HEK293 (cell line): ENCODE results near the gene ZNF644.

ENCODE experiments used
- CTCF ChIA-PET: fragments of 350-600 bp; formaldehyde crosslinking; extraction: SDS; loops from one replicate; lab custom pipeline; 2021; ENCODE audit warnings: antibody characterized with exemption; lab: Yijun Ruan, JAX
- POLR2A ChIA-PET: fragments of 300-600 bp; formaldehyde crosslinking; extraction: SDS; loops from one replicate; lab custom pipeline; 2020; ENCODE audit warnings: antibody characterized with exemption, inconsistent platforms; lab: Yijun Ruan, JAX
- H3K27ac ChIP-seq: fragments of 200-500 bp; sonication (Bioruptor generic); 2 replicates; pipeline ENCODE4 v1.5.1; 2014; ENCODE audit warnings: low read depth, low read length, control low read depth, inconsistent platforms; ENCODE audit errors: extremely low read depth
- H3K36me3 ChIP-seq, 2 experiments: fragments of 200-500 bp in 1 of 2; sonication (Bioruptor generic) in 1 of 2; 1 replicate in 1 of 2; 2 replicates in 1 of 2; pipeline ENCODE4 v1.5.1; 2014 to 2017; ENCODE audit warnings: inconsistent platforms in 2 of 2, low read length in 2 of 2; ENCODE audit not compliant: control insufficient read depth in 2 of 2, insufficient read depth in 1 of 2
- H3K4me1 ChIP-seq: fragments of 200-500 bp; sonication (Bioruptor generic); 2 replicates; pipeline ENCODE4 v1.5.1; 2014; ENCODE audit warnings: mild to moderate bottlenecking, low read length, inconsistent platforms; ENCODE audit not compliant: control insufficient read depth, insufficient read depth
- H3K4me3 ChIP-seq: 2 replicates; pipeline ENCODE4 v1.5.1; 2011; ENCODE audit warnings: low read depth, mild to moderate bottlenecking, control low read depth, low read length, moderate library complexity
- H3K9me3 ChIP-seq: fragments of 200-500 bp; sonication (Bioruptor generic); 2 replicates; pipeline ENCODE4 v1.5.1; 2014; ENCODE audit warnings: low read depth, low read length, inconsistent platforms; ENCODE audit not compliant: control insufficient read depth, insufficient read depth
- MEIS1 ChIP-seq: sonication (generic); formaldehyde crosslinking; IDR thresholded peaks from 2 replicates; pipeline ENCODE4 v1.8.1; 2022; ENCODE audit warnings: missing genetic modification reagents, mild to moderate bottlenecking, borderline replicate concordance
- TRIM28 ChIP-seq: IDR thresholded peaks from 2 replicates; pipeline ENCODE4 v1.6.1; 2011; ENCODE audit warnings: low read length, control low read depth, borderline replicate concordance
- ZBTB6 ChIP-seq: fragments of 450-650 bp; formaldehyde crosslinking; IDR thresholded peaks from 2 replicates; pipeline ENCODE4 v1.5.1; 2017; ENCODE audit warnings: missing biosample characterization, missing genetic modification characterization
- ZNF202 ChIP-seq: fragments of 450-650 bp; formaldehyde crosslinking; IDR thresholded peaks from 2 replicates; pipeline ENCODE4 v1.5.1; 2016; ENCODE audit warnings: missing biosample characterization, missing genetic modification characterization, borderline replicate concordance
- ZNF24 ChIP-seq: fragments of 450-650 bp; formaldehyde crosslinking; IDR thresholded peaks from 2 replicates; pipeline ENCODE4 v1.5.1; 2016; ENCODE audit warnings: missing biosample characterization, missing genetic modification characterization
- ZNF248 ChIP-seq: fragments of 450-650 bp; formaldehyde crosslinking; IDR thresholded peaks from 2 replicates; pipeline ENCODE4 v1.5.1; 2017; ENCODE audit warnings: missing biosample characterization, missing genetic modification characterization
- ZNF335 ChIP-seq: fragments of 450-650 bp; formaldehyde crosslinking; conservative IDR thresholded peaks from 2 replicates; pipeline ENCODE4 v1.5.1; 2016; ENCODE audit warnings: missing biosample characterization, missing genetic modification characterization
- ZNF423 ChIP-seq: fragments of 450-650 bp; formaldehyde crosslinking; IDR thresholded peaks from 2 replicates; pipeline ENCODE4 v1.5.1; 2016; ENCODE audit warnings: missing biosample characterization, missing genetic modification characterization
- ZNF530 ChIP-seq: fragments of 450-650 bp; formaldehyde crosslinking; IDR thresholded peaks from 2 replicates; pipeline ENCODE4 v1.5.1; 2016; ENCODE audit warnings: low read depth, missing biosample characterization, missing genetic modification characterization
- ZNF548 ChIP-seq: fragments of 450-650 bp; formaldehyde crosslinking; IDR thresholded peaks from 2 replicates; pipeline ENCODE4 v1.5.1; 2016; ENCODE audit warnings: missing biosample characterization, missing genetic modification characterization
- ZNF555 ChIP-seq: fragments of 450-650 bp; formaldehyde crosslinking; conservative IDR thresholded peaks from 2 replicates; pipeline ENCODE4 v1.5.1; 2017; ENCODE audit warnings: missing biosample characterization, mild to moderate bottlenecking, missing genetic modification characterization, inconsistent platforms
- ZNF561 ChIP-seq: fragments of 450-650 bp; IDR thresholded peaks from 2 replicates; pipeline ENCODE4 v1.5.1; 2018; ENCODE audit warnings: missing biosample characterization, missing genetic modification characterization, borderline replicate concordance
- ZNF571 ChIP-seq: fragments of 450-650 bp; formaldehyde crosslinking; IDR thresholded peaks from 2 replicates; pipeline ENCODE4 v1.5.0; 2017; ENCODE audit warnings: missing biosample characterization, missing genetic modification characterization
- ZNF610 ChIP-seq: fragments of 450-650 bp; formaldehyde crosslinking; IDR thresholded peaks from 2 replicates; pipeline ENCODE4 v1.5.1; 2016; ENCODE audit warnings: missing biosample characterization, missing genetic modification characterization, borderline replicate concordance
- ZNF626 ChIP-seq: fragments of 450-650 bp; sonication (Bioruptor Pico); formaldehyde crosslinking; IDR thresholded peaks from 2 replicates; pipeline ENCODE4 v1.5.1; 2018; ENCODE audit warnings: missing biosample characterization, missing genetic modification characterization, inconsistent platforms
- ZNF660 ChIP-seq: fragments of 450-650 bp; IDR thresholded peaks from 2 replicates; pipeline ENCODE4 v1.5.1; 2018; ENCODE audit warnings: missing biosample characterization, mild to moderate bottlenecking, missing genetic modification characterization
- ZNF677 ChIP-seq: fragments of 450-650 bp; IDR thresholded peaks from 2 replicates; pipeline ENCODE4 v1.5.0; 2018; ENCODE audit warnings: missing biosample characterization, mild to moderate bottlenecking, missing genetic modification characterization, moderate library complexity
- ZNF776 ChIP-seq: fragments of 450-650 bp; formaldehyde crosslinking; IDR thresholded peaks from 2 replicates; pipeline ENCODE4 v1.5.0; 2017; ENCODE audit warnings: missing biosample characterization, missing genetic modification characterization, borderline replicate concordance
- ZSCAN30 ChIP-seq: fragments of 450-650 bp; IDR thresholded peaks from 2 replicates; pipeline ENCODE4 v1.5.1; 2018; ENCODE audit warnings: missing biosample characterization, mild to moderate bottlenecking, missing genetic modification characterization, moderate library complexity
- ZSCAN4 ChIP-seq: fragments of 450-650 bp; formaldehyde crosslinking; IDR thresholded peaks from 2 replicates; pipeline ENCODE4 v1.5.1; 2017; ENCODE audit warnings: missing biosample characterization, missing genetic modification characterization
- TF ChIP-seq, protein P1 (sequence below): IDR thresholded peaks from 2 replicates; pipeline ENCODE4 v1.6.1; 2011; ENCODE audit warnings: mild to moderate bottlenecking, low read depth, low read length, borderline replicate concordance

Gene ZNF644

DNA sequence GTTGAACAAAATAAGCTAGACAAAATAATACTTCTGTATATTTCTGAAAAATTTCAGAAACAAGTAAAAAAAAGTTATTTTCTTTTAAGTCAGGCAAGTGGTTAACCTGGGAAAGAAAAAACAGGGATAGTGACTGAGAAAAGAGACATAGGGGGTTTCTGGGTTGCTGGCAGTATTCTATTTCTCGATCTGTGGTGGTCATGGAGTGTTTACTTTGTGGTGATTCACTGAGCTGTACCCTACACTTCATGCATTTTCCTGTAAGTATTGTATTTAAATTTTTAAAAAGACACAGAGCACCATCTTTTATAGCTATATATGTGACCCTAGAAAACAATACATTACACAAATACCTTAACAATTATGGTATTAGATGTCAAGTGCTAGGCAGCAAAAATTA, 58.2 kb downstream of the ZNF644 start:
- POLR2A ChIA-PET: no interaction called here
- H3K4me1 ChIP-seq: no peaks in the 10 kb centered on the region
- H3K27ac ChIP-seq: no peak overlapping the region
- TF ChIP-seq ZNF548: no peak
- no peak for TF ChIP-seq ZNF571 (tag by site-specific recombination)
- TF ChIP-seq ZNF626 (tag by site-specific recombination): no peak
- no peak for TF ChIP-seq ZNF335
- TF ChIP-seq ZSCAN30 (tag by site-specific recombination): no peak
- TF ChIP-seq ZNF202 (tag by site-specific recombination): no peak
- TF ChIP-seq TRIM28: no peak
- TF ChIP-seq ZNF610 (tag by site-specific recombination): no peak
- TF ChIP-seq ZNF776 (tag by site-specific recombination): no peak
- TF ChIP-seq ZNF530 (tag by site-specific recombination): no peak
- no peak for TF ChIP-seq ZNF24 (tag by site-specific recombination)
- no peak for TF ChIP-seq ZNF423 (tag by site-specific recombination)
- TF ChIP-seq ZSCAN4 (tag by site-specific recombination): no peak
- TF ChIP-seq ZBTB6 (tag by site-specific recombination): no peak
- TF ChIP-seq, protein P1, sequence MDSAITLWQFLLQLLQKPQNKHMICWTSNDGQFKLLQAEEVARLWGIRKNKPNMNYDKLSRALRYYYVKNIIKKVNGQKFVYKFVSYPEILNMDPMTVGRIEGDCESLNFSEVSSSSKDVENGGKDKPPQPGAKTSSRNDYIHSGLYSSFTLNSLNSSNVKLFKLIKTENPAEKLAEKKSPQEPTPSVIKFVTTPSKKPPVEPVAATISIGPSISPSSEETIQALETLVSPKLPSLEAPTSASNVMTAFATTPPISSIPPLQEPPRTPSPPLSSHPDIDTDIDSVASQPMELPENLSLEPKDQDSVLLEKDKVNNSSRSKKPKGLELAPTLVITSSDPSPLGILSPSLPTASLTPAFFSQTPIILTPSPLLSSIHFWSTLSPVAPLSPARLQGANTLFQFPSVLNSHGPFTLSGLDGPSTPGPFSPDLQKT: no peak
- no peak for TF ChIP-seq ZNF677
- no peak for TF ChIP-seq ZNF555 (tag by site-specific recombination)
- no peak for TF ChIP-seq ZNF561 (tag by site-specific recombination)
- no peak for TF ChIP-seq MEIS1 (CRISPR knock-in tag)
- no peak overlapping the region for H3K4me3 ChIP-seq
- CTCF ChIA-PET: interaction anchor here (0.5 to 4.0 kb wide), 7 partner anchors 96 to 830 kb away, joined by 3 to 19 read pairs (median 3); no protein-coding TSS in a partner anchor
- peaks cover 0 to 8% of the 10 kb centered on the region in 2 experiments; a peak in 1 of 3 replicates for H3K36me3 ChIP-seq
- H3K9me3 ChIP-seq: no peaks in the 10 kb centered on the region

- ChIA-PET CTCF (interaction anchor here (0.5 to 4.0 kb wide), 7 partner anchors 95 to 830 kb away, joined by 3 to 19 read pairs (median 3); no protein-coding TSS in a partner anchor), POLR2A (no interaction called here)
- Histone ChIP-seq H3K9me3 (no peaks in the 10 kb centered on the region), H3K36me3 (peaks cover 0 to 8% of the 10 kb centered on the region in 2 experiments; a peak in 1 of 3 replicates), H3K4me3 (no peak overlapping the region), H3K27ac (no peak overlapping the region), H3K4me1 (no peaks in the 10 kb centered on the region)
- TF ChIP-seq ZNF660 (no peak), ZNF248 (tag by site-specific recombination) (no peak)
Observed at GRCh38 chr1:90963236-90963635, 58.6 kb downstream of the ZNF644 start.
